Tibial nerve (tissue), 4 donors: ENCODE measurements around the gene RPP30.

ENCODE experiments used
- CTCF ChIP-seq, 5 experiments: fragments of 200-600 bp in 3 of 5; fragments of 450-650 bp in 2 of 5; sonication (generic) in 3 of 5; IDR thresholded peaks; one replicate each; pipeline ENCODE4 v1.5.1; 2016 to 2019; ENCODE audit warnings: antibody characterized with exemption in 5 of 5, mild to moderate bottlenecking in 3 of 5, moderate library complexity in 2 of 5
- EP300 ChIP-seq, 2 donors: sonication (generic); formaldehyde crosslinking; IDR thresholded peaks; one replicate each; pipeline ENCODE4 v1.6.1; 2017; ENCODE audit warnings: antibody characterized with exemption in 2 of 2, mild to moderate bottlenecking in 1 of 2
- POLR2A ChIP-seq, 2 donors: fragments of 450-650 bp; IDR thresholded peaks; one replicate each; pipeline ENCODE4 v1.6.1; 2017; ENCODE audit warnings: antibody characterized with exemption in 2 of 2, mild to moderate bottlenecking in 2 of 2, moderate library complexity in 2 of 2

- TF ChIP-seq CTCF (IDR thresholded peaks at IDR 0.05) = no peak
- TF ChIP-seq POLR2A (IDR thresholded peaks at IDR 0.05) = no peak
- no peak for TF ChIP-seq EP300 (IDR thresholded peaks at IDR 0.05)
Observed at GRCh38 chr10:90923111-90923731, 51.4 kb downstream of the RPP30 start.
